Neural cell (in vitro differentiated cells): ENCODE measurements around the gene GPSM1.

Experiments
- CTCF ChIP-seq: fragments of 450-650 bp; IDR thresholded peaks from 2 replicates; pipeline ENCODE4 v1.5.1; 2014; ENCODE audit warnings: antibody characterized with exemption, mild to moderate bottlenecking, moderate library complexity; ENCODE audit not compliant: poor library complexity, severe bottlenecking
- EZH2 ChIP-seq: fragments of 200-600, 300-800 bp; shearing (Covaris generic), sonication (generic); IDR thresholded peaks from 2 replicates; pipeline ENCODE4 v1.6.1; 2014; ENCODE audit warnings: antibody characterized with exemption, low read length, borderline replicate concordance, mild to moderate bottlenecking; ENCODE audit not compliant: insufficient read depth, poor library complexity, severe bottlenecking
- POLR2AphosphoS5 ChIP-seq: IDR thresholded peaks from 2 replicates; pipeline ENCODE4 v1.6.1; 2012
- RAD21 ChIP-seq: fragments of 450-650 bp; conservative IDR thresholded peaks from 2 replicates; pipeline ENCODE4 v1.6.1; 2014; ENCODE audit warnings: antibody characterized with exemption, mild to moderate bottlenecking, moderate library complexity
- REST ChIP-seq: IDR thresholded peaks from 2 replicates; pipeline ENCODE4 v1.6.1; 2012; ENCODE audit warnings: borderline replicate concordance
- TAF1 ChIP-seq: IDR thresholded peaks from 2 replicates; pipeline ENCODE4 v1.6.1; 2012; ENCODE audit warnings: low read depth

- no peak for TF ChIP-seq REST
- no peak for TF ChIP-seq CTCF
- TF ChIP-seq EZH2: no peak
- TF ChIP-seq TAF1: no peak
- TF ChIP-seq POLR2AphosphoS5: no peak
- TF ChIP-seq RAD21: no peak
Measured at GRCh38 chr9:136391737-136392537, 64.6 kb downstream of the GPSM1 start.
